ENCODE measurements around the gene UBA5.

- TF ChIP-seq CTCF (IDR thresholded peaks at IDR 0.05; ENCODE audit: low read length), result no peak
- no peak for TF ChIP-seq EZH2 (optimal IDR thresholded peaks at IDR 0.05; ENCODE audit: low read depth, low read length)
Observed at GRCh38 chr3:132721479-132722164, 61.5 kb downstream of the UBA5 start.
